Forelimb muscle (tissue), 1 donor: Measurements from ENCODE around the gene TMEM229B. TPM values are rescaled to one million over a fixed set of nuclear protein-coding genes. Genes with fewer than 3 reads are reported as not detected.

Experiments used
- DNase-seq: peaks from one replicate; pipeline ENCODE4 v3.0.0-alpha.2; 2013; ENCODE audit warnings: low read depth
- polyA plus RNA-seq: library from polyadenylated mRNA; unstranded; fragments of 120-200 nt; gene quantifications from one replicate; pipeline ENCODE4 v1.2.1, GENCODE V29; 2013; ENCODE audit not compliant: insufficient read length

The TMEM229B gene
- 0.39 TPM for polyA plus RNA-seq

- no peak for DNase-seq
Observed at GRCh38 chr14:67487937-67488893, at the start of gene TMEM229B. Gene TMEM229B (minus strand): TSS chr14:67488721. CDS start chr14:67473923, 14,798 bp downstream.

- DNase-seq, result no peak
Observed at GRCh38 chr14:67537736-67538135, 49.2 kb upstream of the TMEM229B start.

GRCh38 chr14:67536087-67536486, 47.6 kb upstream of the TMEM229B start:
- no peak for DNase-seq

GRCh38 chr14:67533754-67534085, 45.2 kb upstream of the TMEM229B start:
- no peak for DNase-seq

- no peak for DNase-seq
Observed at GRCh38 chr14:67532998-67533753, 44.7 kb upstream of the TMEM229B start, which contains the start of gene PLEKHH1. Gene PLEKHH1 (plus strand): TSS chr14:67533290. CDS start chr14:67541868, 8,578 bp downstream.

DNA sequence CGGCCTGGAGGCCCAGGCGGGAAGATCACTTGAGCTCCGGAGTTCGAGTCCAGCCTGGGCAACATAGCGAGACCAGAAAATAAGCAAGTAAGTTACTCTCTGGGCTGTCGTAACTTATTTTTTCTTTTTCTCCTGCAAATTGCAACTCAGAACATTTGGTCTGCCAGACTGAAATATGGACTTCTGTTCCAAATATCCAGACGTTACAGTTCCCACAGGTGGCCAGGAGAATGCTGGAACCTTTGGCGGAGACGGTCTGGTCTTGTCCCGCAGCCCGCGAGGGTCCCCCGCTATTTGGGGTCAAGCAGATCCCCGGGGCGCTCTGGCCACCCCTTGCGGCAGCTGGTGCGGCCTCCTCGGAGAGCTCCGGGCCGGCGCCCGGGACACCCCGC, 44.1 kb upstream of the TMEM229B start:
- DNase-seq, result no peak

GRCh38 chr14:67529947-67530935, 41.7 kb upstream of the TMEM229B start:
- no peak for DNase-seq

DNA sequence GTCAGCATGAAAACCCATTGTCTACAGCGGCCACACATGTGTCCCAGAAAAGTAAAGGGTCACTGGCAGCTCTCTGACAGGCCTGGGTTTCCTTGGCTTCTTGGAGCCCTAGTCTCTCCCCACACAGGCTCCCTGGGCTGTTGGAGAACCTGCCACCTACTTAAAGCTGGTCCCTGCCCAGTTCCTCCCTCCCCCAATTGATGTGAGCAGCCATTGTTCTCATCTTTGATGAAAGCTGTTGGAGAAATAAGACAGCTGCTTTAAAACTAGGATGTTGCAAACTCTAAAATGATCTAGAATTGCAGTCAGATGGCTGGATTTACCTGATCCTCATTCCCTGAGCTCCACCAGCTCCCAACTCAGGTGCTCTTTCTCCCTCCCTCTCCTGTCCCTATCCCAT, 39.8 kb upstream of the TMEM229B start:
- no peak for DNase-seq

- DNase-seq, result no peak
Observed at GRCh38 chr14:67527756-67528155, 39.2 kb upstream of the TMEM229B start.

- no peak for DNase-seq
Observed at GRCh38 chr14:67526676-67527459, 38.3 kb upstream of the TMEM229B start.

DNA sequence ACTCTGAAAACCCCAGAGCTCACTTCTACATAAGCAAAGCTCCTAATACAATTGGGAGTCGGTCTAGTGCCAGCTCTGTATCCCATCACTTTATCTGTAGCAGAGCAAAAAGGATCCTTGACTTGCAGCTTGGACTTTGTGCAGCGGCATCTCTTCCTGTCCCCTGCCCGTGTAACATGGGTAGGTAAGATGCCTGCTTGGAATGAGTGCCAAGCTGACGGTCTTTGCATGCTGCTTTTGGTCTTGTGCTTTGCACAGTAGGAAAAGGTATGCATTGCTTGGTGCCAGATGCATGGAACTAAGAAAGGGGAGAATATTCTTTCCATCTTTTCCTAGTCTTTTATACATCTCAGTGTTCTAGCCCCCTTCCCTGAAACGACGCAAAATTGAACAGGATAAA, 37.7 kb upstream of the TMEM229B start:
- DNase-seq, result no peak

DNA sequence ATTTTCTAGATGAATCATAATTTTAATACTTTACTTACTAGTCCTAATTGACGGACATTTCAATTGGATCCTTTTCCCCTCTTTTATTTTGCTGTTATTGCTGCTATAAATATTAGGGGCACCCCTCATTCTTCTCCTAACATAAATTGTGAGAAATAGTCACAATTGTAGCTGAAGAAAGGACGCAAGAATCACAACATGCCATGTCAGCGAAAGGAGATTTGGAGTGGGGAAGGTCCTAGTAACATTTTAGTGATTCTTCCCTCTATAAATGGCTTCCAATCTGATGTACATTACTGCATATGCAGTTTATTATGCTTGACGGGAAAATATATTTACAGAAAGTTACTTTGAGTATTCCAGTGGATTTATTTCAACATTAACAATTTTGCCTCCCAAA, 36.9 kb upstream of the TMEM229B start:
- no peak for DNase-seq

- DNase-seq, result no peak
Observed at GRCh38 chr14:67524634-67524963, 36.1 kb upstream of the TMEM229B start.

DNA sequence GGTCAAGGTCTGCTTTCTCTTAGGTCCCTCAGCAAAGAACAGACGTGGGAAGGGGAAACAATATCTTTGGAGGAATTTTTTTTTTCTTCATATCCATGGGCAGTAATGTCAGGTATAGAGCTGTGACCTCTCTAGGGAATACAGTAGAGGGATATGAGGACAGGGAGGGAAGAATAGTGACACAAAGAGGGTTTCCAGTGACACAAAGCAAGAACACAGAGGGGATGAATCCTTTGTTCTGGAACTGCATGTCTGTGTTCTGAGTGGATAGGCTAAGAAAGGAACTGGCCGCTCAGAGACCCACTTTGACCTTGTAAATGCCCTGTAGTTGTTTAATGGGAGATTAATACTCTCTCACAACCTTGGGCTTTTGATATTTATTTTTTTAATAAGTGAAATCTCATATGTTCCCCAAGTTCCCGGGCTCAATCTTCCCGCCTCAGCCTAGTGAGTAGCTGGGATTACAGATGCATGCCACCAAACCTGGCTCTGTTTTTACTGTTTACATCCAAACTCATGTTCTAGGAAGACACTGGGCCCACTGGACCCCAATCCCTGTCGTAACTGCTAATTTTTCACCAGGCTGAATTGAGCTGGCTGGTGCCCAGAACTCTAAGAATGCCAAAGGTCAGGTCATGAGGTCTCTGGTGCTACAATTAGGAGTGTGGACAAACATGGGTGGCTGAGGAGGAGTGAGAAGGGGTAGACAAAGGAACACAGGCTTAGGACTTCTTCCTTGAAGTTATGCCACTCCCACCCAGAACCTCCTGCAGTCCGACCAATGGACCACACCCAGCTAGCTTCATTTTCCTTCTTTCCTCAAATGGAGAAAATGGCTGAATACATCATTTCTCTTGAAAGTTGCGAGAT, 35.5 kb upstream of the TMEM229B start:
- no peak for DNase-seq

DNA sequence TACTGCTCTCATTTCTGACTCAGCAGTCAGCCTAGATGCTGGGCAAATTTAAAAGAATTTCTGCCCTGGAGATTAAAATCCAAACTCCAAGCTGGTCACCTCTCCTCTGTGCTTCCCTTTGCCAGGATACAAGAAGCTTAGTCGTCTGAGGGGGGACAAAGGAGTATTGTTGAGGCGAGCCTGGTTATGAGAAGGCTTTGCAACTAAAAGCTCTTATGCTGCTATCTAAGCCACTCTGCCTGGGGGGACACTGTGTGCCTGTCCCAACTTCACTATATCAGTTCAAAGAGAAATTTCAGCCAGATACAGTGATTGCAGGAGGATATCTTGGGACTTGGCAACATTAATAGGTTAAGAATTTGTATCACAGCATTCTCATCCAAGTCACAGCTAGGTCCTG, 33.7 kb upstream of the TMEM229B start:
- DNase-seq, result no peak

DNA sequence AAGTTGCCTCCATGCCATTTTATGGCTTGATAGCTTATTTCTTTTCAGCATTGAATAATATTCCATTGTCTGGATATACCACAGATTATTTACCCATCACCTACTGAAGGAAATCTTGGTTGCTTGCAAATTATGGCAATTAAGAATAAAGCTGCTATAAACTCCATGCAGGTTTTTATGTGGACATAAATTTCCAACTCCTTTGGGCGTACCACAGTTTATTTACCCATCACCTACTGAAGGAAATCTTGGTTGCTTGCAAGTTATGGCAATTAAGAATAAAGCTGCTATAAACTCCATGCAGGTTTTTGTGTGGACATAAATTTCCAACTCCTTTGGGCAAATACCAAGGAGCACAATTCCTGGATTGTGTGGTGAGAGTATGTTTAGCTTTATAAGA, 32.0 kb upstream of the TMEM229B start:
- DNase-seq, result no peak

DNA sequence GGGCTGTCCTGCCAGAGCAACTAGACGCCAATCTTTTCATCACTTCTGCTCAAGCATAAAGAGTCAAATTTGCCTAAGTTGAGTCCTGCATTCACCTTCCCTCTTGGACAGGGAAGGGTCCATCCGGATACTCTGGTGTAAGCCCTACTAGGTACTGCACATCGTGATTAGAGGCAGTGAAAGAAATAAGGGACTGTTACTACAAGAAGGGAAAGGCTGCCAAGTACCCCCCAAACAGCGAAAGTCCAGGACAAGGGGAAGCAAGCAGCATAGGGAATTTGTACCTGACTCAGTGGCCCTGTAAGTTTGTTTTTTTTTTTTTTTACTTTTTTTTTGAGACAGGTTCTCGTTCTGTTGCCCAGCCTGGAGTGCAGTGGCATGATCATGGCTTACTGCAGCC, 30.9 kb upstream of the TMEM229B start:
- no peak for DNase-seq

DNA sequence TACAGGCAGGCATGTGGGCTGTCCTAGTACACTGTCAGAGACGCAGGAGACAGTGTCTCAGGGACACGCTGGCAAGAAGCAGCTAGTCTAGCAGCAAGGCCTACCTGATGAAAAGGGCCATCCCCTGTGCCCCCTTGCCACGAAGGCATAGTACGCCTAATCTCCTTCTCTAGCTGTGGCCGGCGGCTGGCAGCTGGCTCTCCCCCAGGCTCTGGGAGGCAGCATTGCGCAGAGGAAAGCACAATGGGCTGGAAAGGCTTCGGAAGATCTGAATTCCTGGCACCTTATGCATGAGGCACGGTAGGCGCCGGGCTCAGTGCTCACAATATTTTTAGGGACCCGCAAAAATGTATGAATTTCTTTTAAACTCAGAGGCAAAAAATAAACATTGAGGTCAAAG, 28.6 kb upstream of the TMEM229B start:
- DNase-seq, result no peak

- no peak for DNase-seq
Observed at GRCh38 chr14:67516676-67517075, 28.2 kb upstream of the TMEM229B start.
